Activated B cell treated with CpG ODN at 0.5 μM for 24 hours (primary cell): Measurements from ENCODE around the gene HSD17B8. TPM values are rescaled to one million over a fixed set of nuclear protein-coding genes. Genes with fewer than 3 reads are reported as not detected.
A peak's percentile ranks its signal among the peaks of the same experiment; 100 is the strongest.

Source experiments
- ATAC-seq: fragments of 200-7000 bp; cut with Tn5 transposase; one replicate; pipeline ENCODE4 v1.10.0; 2021; ENCODE audit warnings: low read depth, mild to moderate bottlenecking, moderate library complexity
- CTCF ChIA-PET: fragments of 350-600 bp; sonication (Branson Sonifier 250); formaldehyde crosslinking; loops from one replicate; lab custom pipeline; 2021; ENCODE audit warnings: antibody characterized with exemption; lab: Charles Lee
- POLR2A ChIA-PET: fragments of 350-600 bp; sonication (Branson Sonifier 250); formaldehyde crosslinking; loops from one replicate; lab custom pipeline; 2021; ENCODE audit warnings: antibody characterized with exemption; lab: Charles Lee
- DNase-seq: peaks from one replicate; pipeline ENCODE4 v3.0.0; 2022
- H3K27ac Mint-ChIP-seq: one replicate; pipeline ENCODE4 v1.8.0; 2020; ENCODE audit warnings: mixed read lengths
- H3K27me3 Mint-ChIP-seq: one replicate; pipeline ENCODE4 v1.8.0; 2021; ENCODE audit warnings: mixed read lengths
- H3K36me3 Mint-ChIP-seq: one replicate; pipeline ENCODE4 v1.8.0; 2021; ENCODE audit warnings: low read depth, mixed read lengths
- H3K4me1 Mint-ChIP-seq: one replicate; pipeline ENCODE4 v1.8.0; 2021; ENCODE audit warnings: mixed read lengths
- H3K4me3 Mint-ChIP-seq: one replicate; pipeline ENCODE4 v1.8.0; 2020; ENCODE audit warnings: mild to moderate bottlenecking, mixed read lengths
- H3K9me3 Mint-ChIP-seq: one replicate; pipeline ENCODE4 v1.8.0; 2020; ENCODE audit warnings: mixed read lengths
- CTCF ChIP-seq: fragments of 200-600 bp; IDR thresholded peaks from one replicate; pipeline ENCODE4 v1.8.0; 2022; ENCODE audit warnings: antibody characterized with exemption, mild to moderate bottlenecking
- intact Hi-C: fragments of 100-400 bp; cut with micrococcal nuclease; formaldehyde crosslinking; loops from one replicate; pipeline ENCODE4 v1.15.1; 2024
- total RNA-seq: library from RNA; stranded (reverse); gene quantifications from 2 replicates; pipeline ENCODE4 v1.2.3, GENCODE V29; 2022

Gene HSD17B8
- total RNA-seq, 1 donor from 2014 or later: 12.3 TPM

DNA sequence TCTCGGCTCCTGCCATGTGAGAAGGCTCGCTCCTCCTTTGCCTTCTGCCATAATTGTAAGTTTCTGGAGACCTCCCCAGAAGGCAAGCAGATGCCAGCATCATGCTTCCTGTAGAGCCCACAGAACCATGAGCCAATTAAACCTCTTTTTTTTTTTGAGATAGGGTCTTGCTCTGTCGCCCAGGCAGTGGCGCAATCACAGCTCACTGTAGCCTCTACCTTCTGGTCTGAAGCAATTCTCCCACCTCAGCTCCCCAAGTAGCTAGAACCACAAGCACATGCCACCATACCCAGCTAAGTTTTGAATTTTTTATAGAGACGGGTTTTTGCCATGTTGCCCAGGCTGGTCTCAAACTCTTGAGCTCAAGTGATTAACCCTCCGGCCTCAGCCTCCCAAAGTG lies 32.4 kb downstream of the HSD17B8 start:
- peaks cover 1% of the 10 kb centered on the region for H3K4me1 Mint-ChIP-seq
- no peaks in the 10 kb centered on the region for H3K36me3 Mint-ChIP-seq
- ChIA-PET POLR2A (no interaction called here), CTCF (no interaction called here)
- no peak overlapping the region for H3K4me3 Mint-ChIP-seq
- no peak for DNase-seq
- ATAC-seq: no peak
- no peaks in the 10 kb centered on the region for H3K9me3 Mint-ChIP-seq
- H3K27ac Mint-ChIP-seq: no peak overlapping the region
- peaks cover 28% of the 10 kb centered on the region for H3K27me3 Mint-ChIP-seq
- no peak for TF ChIP-seq CTCF
- intact Hi-C loops: no loop called here

DNA sequence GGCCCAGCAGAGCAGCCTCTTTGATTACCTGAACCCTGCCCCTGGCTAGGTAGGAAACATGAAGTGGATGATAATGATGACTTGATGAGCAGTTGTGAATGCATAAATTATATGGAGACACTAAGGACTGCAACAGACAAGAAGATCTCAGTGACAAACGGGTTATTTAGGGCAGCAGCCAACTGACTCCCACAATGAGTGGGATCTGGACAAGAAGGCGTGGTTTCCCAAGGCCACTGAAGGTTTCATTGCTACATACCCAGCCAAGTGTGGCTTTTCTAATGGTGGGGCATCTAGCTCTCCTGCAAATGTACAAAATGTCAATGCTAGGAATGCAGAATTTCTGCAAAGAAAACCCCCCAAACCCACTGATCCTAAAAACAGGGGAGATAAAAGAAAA lies 33.3 kb downstream of the HSD17B8 start:
- POLR2A ChIA-PET: interaction anchor here (0.6 to 2.2 kb wide), 2 partner anchors 11 to 1040 kb away, joined by 3 to 8 read pairs; no protein-coding TSS in a partner anchor
- Mint-ChIP-seq H3K27me3 (peaks cover 25% of the 10 kb centered on the region), H3K36me3 (no peaks in the 10 kb centered on the region), H3K27ac (no peak overlapping the region), H3K9me3 (no peaks in the 10 kb centered on the region), H3K4me3 (no peak overlapping the region), H3K4me1 (peaks cover 3% of the 10 kb centered on the region)
- TF ChIP-seq CTCF: no peak
- CTCF ChIA-PET: no interaction called here
- no peak for ATAC-seq
- no peak for DNase-seq
- intact Hi-C loops: no loop called here

- Mint-ChIP-seq H3K4me1 (peaks cover 3% of the 10 kb centered on the region), H3K9me3 (no peaks in the 10 kb centered on the region), H3K27me3 (peaks cover 6% of the 10 kb centered on the region), H3K27ac (no peak overlapping the region), H3K36me3 (no peaks in the 10 kb centered on the region), H3K4me3 (no peak overlapping the region)
- CTCF ChIA-PET: no interaction called here
- POLR2A ChIA-PET: no interaction called here
- no peak for DNase-seq
- intact Hi-C loops: no loop called here
- ATAC-seq: no peak
- no peak for TF ChIP-seq CTCF
Observed at GRCh38 chr6:33241968-33242367, 37.5 kb downstream of the HSD17B8 start.

DNA sequence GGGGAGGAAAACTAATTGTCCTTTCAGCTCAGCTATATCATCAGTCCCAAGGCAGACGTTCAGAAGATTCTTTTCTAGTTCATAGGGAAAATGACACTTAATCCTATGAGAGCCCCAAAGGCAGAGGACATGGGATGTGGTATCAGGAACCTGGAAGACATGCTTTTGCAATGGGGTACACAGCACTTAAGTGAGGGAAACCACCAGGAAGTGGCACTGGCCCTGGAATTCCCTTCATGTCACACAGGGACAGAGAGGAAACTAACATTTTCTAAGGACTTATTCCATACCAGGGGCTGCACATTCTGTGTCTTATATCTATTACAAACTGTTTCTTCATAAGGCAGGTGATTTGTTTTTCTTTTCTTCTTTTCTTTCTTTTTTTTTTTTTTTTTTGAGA lies 39.0 kb downstream of the HSD17B8 start:
- ATAC-seq (no peak), DNase-seq (no peak)
- no peak for TF ChIP-seq CTCF
- no peak overlapping the region for H3K27ac Mint-ChIP-seq
- no peaks in the 10 kb centered on the region for H3K36me3 Mint-ChIP-seq
- CTCF ChIA-PET: no interaction called here
- H3K4me1 Mint-ChIP-seq: peaks cover 10% of the 10 kb centered on the region
- no peaks in the 10 kb centered on the region for H3K9me3 Mint-ChIP-seq
- peaks cover 4% of the 10 kb centered on the region for H3K27me3 Mint-ChIP-seq
- intact Hi-C loops: no loop called here
- POLR2A ChIA-PET: no interaction called here
- H3K4me3 Mint-ChIP-seq: no peak overlapping the region

GRCh38 chr6:33247977-33248642 lies 43.7 kb downstream of the HSD17B8 start:
- intact Hi-C loops: loop anchor here (1.0 to 2.0 kb wide), 8 partner anchors 41 to 363 kb away; partner anchors contain the start of genes PFDN6 and WDR46
- no peaks in the 10 kb centered on the region for H3K9me3 Mint-ChIP-seq
- H3K4me1 Mint-ChIP-seq: peaks cover 28% of the 10 kb centered on the region
- peak overlapping the region; percentile 91 for H3K4me3 Mint-ChIP-seq
- peaks cover 24% of the 10 kb centered on the region for H3K36me3 Mint-ChIP-seq
- CTCF ChIA-PET: interaction anchor here (0.6 to 2.5 kb wide), 33 partner anchors 10 to 354 kb away, joined by 3 to 29 read pairs (median 4); partner anchors contain the start of genes B3GALT4, HSD17B8, RING1 and RPS18
- H3K27me3 Mint-ChIP-seq: peaks cover 2% of the 10 kb centered on the region
- POLR2A ChIA-PET: interaction anchor here (0.6 to 5.5 kb wide), 29 partner anchors 9 to 362 kb away, joined by 3 to 55 read pairs (median 8); partner anchors contain the start of genes B3GALT4, HLA-DPA1, HLA-DPB1 and HSD17B8
- peak; percentile 53 for TF ChIP-seq CTCF
- peak overlapping the region; percentile 91 for H3K27ac Mint-ChIP-seq
- peak; percentile 86 for DNase-seq
- ATAC-seq: peak; percentile 48
